ENCODE results near the gene JARID2. TPM values are rescaled to one million over a fixed set of nuclear protein-coding genes. Genes with fewer than 3 reads are reported as not detected.

Gene JARID2
- total RNA-seq, 1 donor from 2014 or later, result 38.9 TPM

- no peaks in the 10 kb centered on the region for H3K9me3 Mint-ChIP-seq
- Histone ChIP-seq H3K27ac (no peak overlapping the region), H3K27me3 (no peaks in the 10 kb centered on the region), H3F3A (ENCODE audit: low read depth) (peaks cover 1% of the 10 kb centered on the region), H3K9me3 (ENCODE audit: low read depth) (no peaks in the 10 kb centered on the region), H3K4me1 (peaks cover 16% of the 10 kb centered on the region), H3K36me3 (no peaks in the 10 kb centered on the region), H3K9ac (no peak overlapping the region), H3K4me2 (no peak overlapping the region), H2AFZ (replicated peaks) (no peak overlapping the region), H3K4me3 (no peak overlapping the region), H4K20me1 (ENCODE audit: low read depth) (peaks cover 21% of the 10 kb centered on the region), H3K79me2 (ENCODE audit: low read depth) (peaks cover 57% of the 10 kb centered on the region)
- H3K4me3 Mint-ChIP-seq, result no peak overlapping the region
- no peaks in the 10 kb centered on the region for H3K27me3 Mint-ChIP-seq (ENCODE audit: insufficient read depth, low read depth)
- no peak for DNase-seq (ENCODE audit: low spot score)
- H3K36me3 Mint-ChIP-seq, result peaks cover 24% of the 10 kb centered on the region
- TF ChIP-seq EZH2 (IDR thresholded peaks at IDR 0.05) (no peak), CTCF (IDR thresholded peaks at IDR 0.05) (no peak), EZH2phosphoT487 (IDR thresholded peaks at IDR 0.05) (no peak)
- H3K27ac Mint-ChIP-seq, result no peak overlapping the region
- peaks cover 15% of the 10 kb centered on the region for H3K4me1 Mint-ChIP-seq
Measured at GRCh38 chr6:15484821-15485220, 239.0 kb downstream of the JARID2 start.

DNA sequence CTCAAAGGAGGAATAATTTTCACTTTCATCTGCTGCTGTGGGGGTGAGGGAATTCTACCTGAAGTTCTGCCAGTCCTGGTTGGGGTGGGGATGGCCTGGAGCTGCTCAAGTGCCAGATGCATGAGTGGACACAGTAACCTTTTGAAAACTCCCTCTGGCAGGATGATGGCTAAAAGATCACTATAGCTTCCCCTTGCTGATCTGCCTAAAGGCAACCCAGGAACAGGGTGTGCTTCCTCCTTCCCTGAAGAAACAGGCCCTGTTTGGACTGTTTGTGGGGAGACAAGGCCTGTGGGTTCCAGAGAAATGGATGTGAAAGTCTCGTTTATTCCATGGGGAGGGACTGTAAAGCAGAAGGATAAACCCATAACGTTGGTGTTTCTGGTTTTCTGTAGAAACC is 240.1 kb downstream of the JARID2 start:
- Histone ChIP-seq H3F3A (ENCODE audit: low read depth) (peaks cover 11% of the 10 kb centered on the region), H3K4me3 (no peak overlapping the region), H3K9me3 (ENCODE audit: low read depth) (no peaks in the 10 kb centered on the region), H3K4me1 (peaks cover 12% of the 10 kb centered on the region), H3K9ac (no peak overlapping the region), H3K4me2 (no peak overlapping the region), H3K27me3 (no peaks in the 10 kb centered on the region), H3K27ac (no peak overlapping the region), H2AFZ (replicated peaks) (no peak overlapping the region), H3K36me3 (no peaks in the 10 kb centered on the region), H3K79me2 (ENCODE audit: low read depth) (peaks cover 50% of the 10 kb centered on the region), H4K20me1 (ENCODE audit: low read depth) (peaks cover 22% of the 10 kb centered on the region)
- Mint-ChIP-seq H3K4me1 (peaks cover 11% of the 10 kb centered on the region), H3K27ac (no peak overlapping the region), H3K4me3 (no peak overlapping the region), H3K27me3 (ENCODE audit: insufficient read depth, low read depth) (no peaks in the 10 kb centered on the region), H3K9me3 (no peaks in the 10 kb centered on the region), H3K36me3 (peaks cover 27% of the 10 kb centered on the region)
- no peak for DNase-seq (ENCODE audit: low spot score)
- TF ChIP-seq CTCF (IDR thresholded peaks at IDR 0.05) (no peak), EZH2 (IDR thresholded peaks at IDR 0.05) (no peak), EZH2phosphoT487 (IDR thresholded peaks at IDR 0.05) (no peak)

DNA sequence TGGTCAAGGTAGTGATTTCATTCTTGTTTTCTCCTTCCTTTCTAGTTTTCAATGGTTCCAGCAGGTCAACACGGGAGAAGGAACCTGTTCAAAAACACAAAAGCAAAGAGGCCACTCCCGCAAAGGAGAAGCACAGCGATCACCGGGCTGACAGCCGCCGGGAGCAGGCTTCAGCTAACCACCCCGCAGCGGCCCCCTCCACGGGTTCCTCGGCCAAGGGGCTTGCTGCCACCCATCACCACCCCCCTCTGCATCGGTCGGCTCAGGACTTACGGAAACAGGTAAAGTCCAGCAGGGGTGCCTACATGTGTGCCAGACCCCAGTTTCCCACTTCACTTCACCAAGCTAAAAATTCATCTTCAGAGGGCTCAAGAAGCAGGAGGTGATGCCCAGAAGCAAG is 241.4 kb downstream of the JARID2 start:
- Mint-ChIP-seq H3K27me3 (ENCODE audit: insufficient read depth, low read depth) (no peaks in the 10 kb centered on the region), H3K4me3 (no peak overlapping the region), H3K36me3 (peaks cover 24% of the 10 kb centered on the region), H3K27ac (no peak overlapping the region), H3K9me3 (no peaks in the 10 kb centered on the region), H3K4me1 (peaks cover 17% of the 10 kb centered on the region)
- no peak overlapping the region for H2AFZ ChIP-seq (replicated peaks)
- no peak for DNase-seq (ENCODE audit: low spot score)
- no peak overlapping the region for H3K4me3 ChIP-seq
- peaks cover 33% of the 10 kb centered on the region for H4K20me1 ChIP-seq (ENCODE audit: low read depth)
- H3K79me2 ChIP-seq (ENCODE audit: low read depth), result peaks cover 45% of the 10 kb centered on the region
- H3K9ac ChIP-seq, result no peak overlapping the region
- no peaks in the 10 kb centered on the region for H3K9me3 ChIP-seq (ENCODE audit: low read depth)
- H3K36me3 ChIP-seq, result no peaks in the 10 kb centered on the region
- no peaks in the 10 kb centered on the region for H3K27me3 ChIP-seq
- no peak overlapping the region for H3K27ac ChIP-seq
- H3F3A ChIP-seq (ENCODE audit: low read depth), result peaks cover 12% of the 10 kb centered on the region
- peaks cover 5% of the 10 kb centered on the region for H3K4me1 ChIP-seq
- no peak overlapping the region for H3K4me2 ChIP-seq
- TF ChIP-seq EZH2phosphoT487 (IDR thresholded peaks at IDR 0.05) (no peak), EZH2 (IDR thresholded peaks at IDR 0.05) (no peak), CTCF (IDR thresholded peaks at IDR 0.05) (no peak)
